Cardiac muscle cell (in vitro differentiated cells and primary cell): ENCODE results near the gene ABCB1. TPM values are rescaled to one million over a fixed set of nuclear protein-coding genes. Genes with fewer than 3 reads are reported as not detected.

Source experiments
- DNase-seq, 2 donors: peaks; one replicate each; pipeline versions ENCODE4 v3.0.0 to v3.0.0-alpha.2; 2010 to 2017; ENCODE audit warnings: low read depth in 1 of 2, low spot score in 1 of 2
- H3K27ac ChIP-seq: fragments of 200-600 bp; sonication (generic); 2 replicates; pipeline ENCODE4 v1.5.1; 2016
- H3K27me3 ChIP-seq: fragments of 200-600 bp; sonication (generic); 2 replicates; pipeline ENCODE4 v1.6.0; 2016; ENCODE audit warnings: control low read depth
- H3K36me3 ChIP-seq: fragments of 200-600 bp; sonication (generic); 2 replicates; pipeline ENCODE4 v1.5.1; 2016; ENCODE audit warnings: control low read depth
- H3K4me1 ChIP-seq: fragments of 200-600 bp; sonication (generic); 2 replicates; pipeline ENCODE4 v1.8.1; 2017; ENCODE audit warnings: low read depth, mild to moderate bottlenecking, mixed run types
- H3K4me3 ChIP-seq: fragments of 200-600 bp; sonication (generic); 2 replicates; pipeline ENCODE4 v1.5.1; 2016; ENCODE audit warnings: mild to moderate bottlenecking
- H3K9me3 ChIP-seq: fragments of 200-600 bp; sonication (generic); 2 replicates; pipeline ENCODE4 v1.5.1; 2017; ENCODE audit warnings: low read depth, mild to moderate bottlenecking, control low read depth
- polyA plus RNA-seq: library from polyadenylated mRNA; unstranded; fragments of >200 nt; fragmentation: Nextera tagmentation; extraction: Ambion mirVana; gene quantifications from 2 replicates; pipeline ENCODE4 v1.2.1, GENCODE V29; 2016
- total RNA-seq: library from RNA; depleted of rRNA; stranded (reverse); fragments of >200 nt; gene quantifications from 2 replicates; pipeline ENCODE4 v1.2.3, GENCODE V29; 2016
- TF ChIP-seq, protein P1 (sequence below): IDR thresholded peaks from 2 replicates; pipeline ENCODE4 v1.5.1; 2012; ENCODE audit warnings: low read depth, mild to moderate bottlenecking, low read length

The ABCB1 gene
- total and polyA plus RNA-seq, 2 experiments from 2014 or later, result not detected

DNA sequence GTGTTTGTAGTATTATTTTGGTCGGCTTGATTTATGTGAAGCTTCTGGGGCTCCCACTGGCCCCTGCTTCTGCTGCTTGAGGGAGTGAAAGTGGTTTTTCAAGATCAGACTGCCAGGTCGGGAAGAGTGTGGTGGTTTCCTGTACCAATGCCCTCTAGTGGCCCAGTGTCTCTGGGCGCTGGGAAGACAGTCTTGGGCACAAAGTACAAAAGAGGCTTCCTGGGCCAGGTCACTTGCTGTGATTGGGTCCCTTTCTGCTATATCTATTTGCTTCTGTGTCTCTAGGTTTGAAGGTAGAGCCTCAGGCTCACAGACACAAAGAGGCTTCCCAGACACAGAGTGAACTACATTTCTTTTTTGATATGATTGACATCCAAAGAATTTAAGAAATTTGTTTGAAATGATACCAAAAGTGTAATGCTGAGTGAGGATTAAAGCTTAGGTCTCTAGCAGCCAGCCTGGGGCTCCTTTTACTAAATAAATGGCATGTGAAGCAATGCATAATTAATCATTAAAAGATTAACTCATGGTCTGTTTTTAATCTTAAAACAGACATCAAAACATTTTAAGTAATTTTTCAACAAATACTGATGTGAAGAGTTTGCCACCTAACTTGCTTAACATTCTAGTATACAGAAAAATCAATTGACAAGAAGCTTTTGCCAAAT is 36.3 kb downstream of the ABCB1 start:
- no peaks in the 10 kb centered on the region for H3K4me1 ChIP-seq
- peak; percentile 3 to 20 for DNase-seq
- TF ChIP-seq, protein P1, sequence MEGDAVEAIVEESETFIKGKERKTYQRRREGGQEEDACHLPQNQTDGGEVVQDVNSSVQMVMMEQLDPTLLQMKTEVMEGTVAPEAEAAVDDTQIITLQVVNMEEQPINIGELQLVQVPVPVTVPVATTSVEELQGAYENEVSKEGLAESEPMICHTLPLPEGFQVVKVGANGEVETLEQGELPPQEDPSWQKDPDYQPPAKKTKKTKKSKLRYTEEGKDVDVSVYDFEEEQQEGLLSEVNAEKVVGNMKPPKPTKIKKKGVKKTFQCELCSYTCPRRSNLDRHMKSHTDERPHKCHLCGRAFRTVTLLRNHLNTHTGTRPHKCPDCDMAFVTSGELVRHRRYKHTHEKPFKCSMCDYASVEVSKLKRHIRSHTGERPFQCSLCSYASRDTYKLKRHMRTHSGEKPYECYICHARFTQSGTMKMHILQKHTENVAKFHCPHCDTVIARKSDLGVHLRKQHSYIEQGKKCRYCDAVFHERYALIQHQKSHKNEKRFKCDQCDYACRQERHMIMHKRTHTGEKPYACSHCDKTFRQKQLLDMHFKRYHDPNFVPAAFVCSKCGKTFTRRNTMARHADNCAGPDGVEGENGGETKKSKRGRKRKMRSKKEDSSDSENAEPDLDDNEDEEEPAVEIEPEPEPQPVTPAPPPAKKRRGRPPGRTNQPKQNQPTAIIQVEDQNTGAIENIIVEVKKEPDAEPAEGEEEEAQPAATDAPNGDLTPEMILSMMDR, result peak; percentile 27
- H3K4me3 ChIP-seq, result no peak overlapping the region
- H3K27me3 ChIP-seq, result no peaks in the 10 kb centered on the region
- no peak overlapping the region for H3K27ac ChIP-seq
- H3K36me3 ChIP-seq, result no peaks in the 10 kb centered on the region
- H3K9me3 ChIP-seq, result no peaks in the 10 kb centered on the region

DNA sequence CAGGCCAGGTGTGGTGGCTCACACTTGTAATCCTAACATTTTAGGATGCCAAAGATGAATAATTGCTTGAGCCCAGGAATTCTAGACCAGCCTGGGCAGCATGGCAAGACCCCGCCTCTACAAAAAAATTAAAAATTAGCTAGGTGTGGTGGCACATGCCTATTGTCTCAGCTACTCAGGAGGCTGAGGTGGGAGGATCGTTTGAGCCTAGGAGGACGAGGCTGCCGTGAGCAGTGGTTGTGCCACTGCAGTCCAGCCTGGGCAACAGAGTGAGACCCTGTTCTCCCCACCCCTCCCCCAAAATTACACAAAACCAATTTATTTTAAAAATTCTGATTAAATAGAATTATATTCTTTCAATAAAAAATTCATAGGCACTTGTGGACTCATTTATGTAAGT is 39.0 kb downstream of the ABCB1 start:
- H3K36me3 ChIP-seq, result no peaks in the 10 kb centered on the region
- no peaks in the 10 kb centered on the region for H3K27me3 ChIP-seq
- no peak overlapping the region for H3K27ac ChIP-seq
- no peaks in the 10 kb centered on the region for H3K4me1 ChIP-seq
- H3K4me3 ChIP-seq, result no peak overlapping the region
- DNase-seq, result no peak
- TF ChIP-seq, protein P1, result no peak
- H3K9me3 ChIP-seq, result no peaks in the 10 kb centered on the region

DNA sequence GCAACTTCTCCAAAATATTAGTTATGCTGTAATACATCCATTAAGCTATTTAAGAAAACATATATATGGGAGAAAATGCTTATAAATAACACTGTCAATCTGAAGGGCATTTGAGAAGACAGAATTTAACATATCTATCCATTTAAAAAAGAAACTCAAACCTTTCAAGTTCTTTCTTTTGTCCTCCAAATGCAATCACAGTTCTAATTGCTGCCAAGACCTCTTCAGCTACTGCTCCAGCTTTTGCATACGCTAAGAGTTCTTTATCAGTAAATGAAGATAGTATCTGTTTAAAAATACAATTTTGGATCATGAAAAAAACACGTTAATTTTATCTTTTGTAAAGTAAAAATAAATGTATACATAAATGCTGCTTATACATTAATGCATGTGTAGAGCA is 39.6 kb downstream of the ABCB1 start:
- TF ChIP-seq, protein P1, result no peak
- no peak for DNase-seq
- H3K36me3 ChIP-seq, result no peaks in the 10 kb centered on the region
- H3K27me3 ChIP-seq, result no peaks in the 10 kb centered on the region
- no peaks in the 10 kb centered on the region for H3K4me1 ChIP-seq
- no peaks in the 10 kb centered on the region for H3K9me3 ChIP-seq
- no peak overlapping the region for H3K27ac ChIP-seq
- H3K4me3 ChIP-seq, result no peak overlapping the region

GRCh38 chr7:87552351-87552900 is 48.3 kb downstream of the ABCB1 start:
- H3K9me3 ChIP-seq, result no peaks in the 10 kb centered on the region
- no peak for DNase-seq
- TF ChIP-seq, protein P1, result no peak
- no peak overlapping the region for H3K4me3 ChIP-seq
- no peaks in the 10 kb centered on the region for H3K4me1 ChIP-seq
- H3K27ac ChIP-seq, result no peak overlapping the region
- H3K27me3 ChIP-seq, result no peaks in the 10 kb centered on the region
- no peaks in the 10 kb centered on the region for H3K36me3 ChIP-seq

GRCh38 chr7:87548123-87548919 is 52.4 kb downstream of the ABCB1 start:
- H3K9me3 ChIP-seq, result no peaks in the 10 kb centered on the region
- TF ChIP-seq, protein P1, result no peak
- no peaks in the 10 kb centered on the region for H3K36me3 ChIP-seq
- no peaks in the 10 kb centered on the region for H3K4me1 ChIP-seq
- no peak overlapping the region for H3K4me3 ChIP-seq
- no peaks in the 10 kb centered on the region for H3K27me3 ChIP-seq
- H3K27ac ChIP-seq, result no peak overlapping the region
- DNase-seq, result no peak
